Activated CD4-positive, CD25-positive, alpha-beta regulatory T cell treated with anti-CD3 and anti-CD28 coated beads, Interleukin-2, amount 50 U/mL, for 16 hours (primary cell): Measurements from ENCODE around the gene PHIP.

ENCODE experiments used
- DNase-seq: peaks from one replicate; pipeline ENCODE4 v3.0.0-alpha.2; 2020; ENCODE audit warnings: low read depth, low spot score

Gene PHIP

DNA sequence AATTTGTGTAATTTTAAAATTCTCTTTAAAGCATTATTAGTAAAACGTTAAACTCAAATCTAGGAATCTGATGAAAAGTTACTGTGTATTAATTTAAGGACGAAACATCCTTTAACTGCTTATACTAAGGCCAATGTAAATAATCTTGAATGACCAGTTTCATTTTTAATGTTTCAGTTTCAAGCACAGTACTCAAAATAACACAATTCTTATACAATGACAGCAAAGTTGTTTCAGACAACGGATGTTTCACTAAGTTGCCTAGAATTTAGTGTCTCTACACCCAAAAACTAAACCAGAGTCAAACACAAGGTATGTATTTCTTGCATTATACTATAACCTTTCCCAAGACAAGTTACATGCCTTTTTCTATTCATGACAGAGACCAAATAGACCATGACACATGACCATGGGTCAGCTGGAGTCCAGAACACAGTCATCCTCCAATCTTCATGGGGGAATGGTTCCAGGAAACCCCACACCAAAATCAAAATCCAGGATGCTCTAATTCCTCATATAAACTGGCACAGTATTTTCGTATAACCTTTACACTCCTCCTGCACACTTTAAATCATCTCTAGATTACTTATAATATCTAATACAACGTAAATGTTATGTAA is 7.7 kb downstream of the PHIP start:
- DNase-seq: no peak

DNA sequence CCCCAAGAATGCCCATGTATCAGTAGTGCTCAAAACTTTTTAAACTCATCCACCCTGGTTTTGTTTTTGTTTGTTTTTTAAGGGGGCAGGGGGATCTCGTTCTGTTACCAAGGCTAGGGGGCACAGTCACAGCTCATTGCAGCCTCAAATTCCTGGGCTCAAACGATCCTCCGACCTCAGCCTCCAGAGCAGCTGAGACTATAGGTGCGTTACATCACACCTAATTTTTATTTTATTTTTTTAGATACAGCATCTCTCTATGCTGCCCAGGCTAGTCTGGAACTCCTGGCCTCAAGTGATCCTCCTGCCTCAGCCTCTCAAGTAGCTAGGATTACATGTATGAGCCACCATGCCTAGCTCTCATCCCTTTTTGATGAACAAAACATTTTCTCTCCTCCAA is 11.2 kb downstream of the PHIP start:
- DNase-seq: no peak

DNA sequence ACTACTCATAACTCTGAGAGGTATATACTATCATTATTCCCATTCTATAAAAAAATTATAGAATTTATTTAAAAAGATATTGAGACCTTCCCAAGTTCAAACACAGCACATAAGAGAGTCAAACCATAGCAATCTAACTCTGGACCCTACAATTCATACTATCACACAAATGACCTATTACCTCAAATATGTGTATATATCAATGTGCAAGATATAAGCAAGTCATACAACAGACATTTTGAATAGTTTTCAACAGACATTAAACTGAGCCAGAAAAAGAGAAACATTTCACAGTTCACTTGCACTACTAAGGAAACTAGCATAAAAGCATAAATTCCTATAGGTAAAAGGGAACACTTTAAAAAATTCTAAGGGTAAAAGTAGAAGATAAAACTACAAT is 11.7 kb downstream of the PHIP start:
- DNase-seq: no peak

DNA sequence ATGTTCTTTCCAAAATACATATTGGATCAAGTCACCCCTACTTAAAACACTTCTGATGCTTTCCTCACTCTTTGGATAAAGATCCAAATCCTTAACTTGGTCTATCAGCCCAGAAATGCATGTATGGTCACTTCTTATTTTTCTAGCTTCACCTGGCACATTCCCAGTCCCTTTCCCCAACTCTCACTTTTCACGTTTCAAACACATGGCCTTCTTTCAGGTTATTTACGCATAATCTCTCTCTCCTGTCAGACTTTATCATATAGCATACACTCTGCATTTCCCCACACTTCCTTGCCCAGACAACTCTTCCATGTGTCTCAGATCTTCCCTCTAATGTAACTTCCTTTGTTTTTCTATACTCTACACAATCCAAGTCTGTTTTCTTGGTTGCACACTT is 12.8 kb downstream of the PHIP start:
- no peak for DNase-seq

DNA sequence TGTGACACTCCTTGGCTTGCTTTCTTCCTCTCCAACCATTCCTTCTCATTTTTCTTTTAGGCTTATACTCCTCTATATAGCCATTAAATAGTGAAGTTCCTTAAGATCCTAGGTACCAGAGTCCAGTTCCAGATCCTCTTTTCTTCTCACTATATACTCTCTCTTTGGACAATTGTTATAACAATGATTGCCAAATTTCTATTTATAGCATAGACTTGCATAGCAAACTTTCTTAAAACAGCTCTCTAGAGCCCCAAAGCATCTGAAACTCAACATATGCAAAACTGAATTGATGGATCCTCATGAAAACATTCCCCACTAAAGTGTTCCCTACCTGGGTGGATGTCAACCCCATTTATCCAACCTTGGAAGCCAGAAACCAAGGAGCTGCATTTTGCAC is 13.4 kb downstream of the PHIP start:
- DNase-seq: no peak

DNA sequence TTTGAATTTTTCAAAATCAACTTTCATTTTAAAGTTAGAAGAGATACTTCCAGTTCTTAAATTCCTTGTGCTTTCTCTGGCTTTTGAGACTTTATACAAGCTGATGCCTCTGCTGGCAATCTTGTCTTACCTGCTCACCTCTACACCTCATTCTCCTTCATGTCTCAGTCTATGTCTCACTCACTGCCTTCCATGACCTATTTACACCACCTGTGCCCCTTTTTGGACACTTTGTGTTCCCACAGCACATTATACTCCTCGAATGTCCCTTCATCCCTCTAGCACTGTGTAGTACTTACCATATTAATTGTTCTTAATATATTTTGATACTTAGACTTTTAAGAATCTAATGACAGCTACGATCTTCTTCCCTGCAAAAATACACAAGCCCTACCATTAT is 15.3 kb downstream of the PHIP start:
- no peak for DNase-seq

DNA sequence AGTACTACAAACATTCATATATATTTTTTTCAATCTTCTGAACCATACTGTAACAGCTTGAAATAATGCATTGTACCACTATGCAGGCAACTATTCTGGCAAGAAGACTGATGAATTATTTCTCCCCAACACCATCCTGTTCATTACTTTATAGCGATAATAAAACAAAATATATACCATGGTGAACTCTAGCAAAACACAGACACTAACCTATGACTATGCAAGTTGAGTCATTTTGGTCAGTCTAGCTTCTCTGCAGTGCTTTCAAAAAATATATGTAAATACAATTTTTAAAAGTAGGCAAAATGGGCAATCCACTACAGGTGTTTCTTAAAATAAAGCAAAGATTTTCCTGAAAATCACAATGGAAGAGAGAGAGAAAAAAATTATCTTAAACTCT is 20.3 kb downstream of the PHIP start:
- no peak for DNase-seq

DNA sequence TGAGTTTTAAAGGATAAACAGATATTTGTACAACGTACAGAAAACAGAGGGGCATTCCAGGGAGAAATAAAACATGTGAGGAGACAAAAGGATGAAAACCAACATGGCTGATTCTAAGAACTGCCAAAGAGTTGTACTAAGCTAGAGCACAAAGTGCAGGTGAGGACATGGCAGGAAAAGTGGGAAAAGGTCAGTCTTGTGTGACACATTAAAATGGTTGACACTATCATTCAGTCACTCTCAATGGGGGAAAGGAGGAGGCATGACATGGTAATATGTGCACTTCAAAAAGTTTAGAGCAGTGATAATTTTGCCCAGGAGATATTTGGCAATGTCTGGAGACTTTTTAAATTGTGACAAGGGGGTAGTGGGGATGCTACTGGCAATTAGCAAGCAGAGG is 21.8 kb downstream of the PHIP start:
- no peak for DNase-seq

DNA sequence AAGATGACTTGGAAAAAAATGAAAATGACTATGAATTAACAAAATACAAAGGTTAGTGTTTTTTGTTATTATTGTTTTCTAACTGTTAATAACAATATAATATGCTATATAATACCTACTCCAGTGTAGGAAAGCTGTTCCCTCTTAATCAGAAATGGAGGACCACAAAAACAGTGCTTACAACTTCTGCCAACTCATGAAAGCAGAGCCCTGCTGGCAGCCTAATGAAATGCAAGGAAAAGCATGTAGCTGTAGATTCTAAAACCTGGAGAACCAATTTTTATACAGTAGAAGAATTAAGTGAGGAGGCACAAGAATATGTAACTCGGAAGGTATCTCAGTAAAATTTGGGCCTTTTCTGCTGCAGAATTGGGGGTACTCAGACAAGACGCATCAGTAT is 29.4 kb downstream of the PHIP start:
- DNase-seq: no peak

DNA sequence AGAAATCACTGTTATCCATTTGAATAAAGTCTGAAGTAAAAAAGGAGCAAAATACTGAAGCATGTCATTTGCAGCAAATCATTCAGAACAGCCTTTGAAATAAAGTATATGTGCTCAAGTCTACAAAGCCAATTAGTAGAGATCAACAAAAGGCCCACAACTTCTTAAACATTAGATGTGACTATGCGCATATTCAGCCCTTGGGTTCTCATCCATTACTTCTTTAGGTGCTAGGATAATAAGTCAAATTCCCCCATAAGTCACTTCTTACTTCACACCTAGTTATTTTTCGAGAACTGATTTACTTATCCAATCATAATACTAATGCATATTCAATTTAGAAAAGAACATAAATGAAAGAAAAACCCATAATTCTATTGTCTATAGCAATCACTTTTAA is 31.0 kb downstream of the PHIP start:
- no peak for DNase-seq

DNA sequence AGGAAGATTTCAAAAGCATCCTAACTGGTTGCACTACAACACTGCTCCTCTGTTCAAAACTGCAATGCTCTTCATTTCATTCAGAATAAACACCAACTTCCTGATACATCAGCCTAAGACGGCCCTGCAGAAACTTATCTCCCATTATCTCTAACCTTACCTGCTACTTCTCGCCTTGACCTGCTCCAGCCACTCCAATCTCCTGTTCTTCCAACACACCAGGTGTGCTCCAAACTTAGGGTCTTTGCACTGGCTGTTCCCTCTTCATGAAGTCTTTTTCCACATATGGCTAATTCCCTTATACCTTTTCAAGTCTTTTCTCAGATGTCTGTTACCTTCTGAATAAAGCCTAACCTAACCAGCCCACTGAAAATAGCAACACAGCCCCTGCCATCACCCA is 32.1 kb downstream of the PHIP start:
- no peak for DNase-seq

DNA sequence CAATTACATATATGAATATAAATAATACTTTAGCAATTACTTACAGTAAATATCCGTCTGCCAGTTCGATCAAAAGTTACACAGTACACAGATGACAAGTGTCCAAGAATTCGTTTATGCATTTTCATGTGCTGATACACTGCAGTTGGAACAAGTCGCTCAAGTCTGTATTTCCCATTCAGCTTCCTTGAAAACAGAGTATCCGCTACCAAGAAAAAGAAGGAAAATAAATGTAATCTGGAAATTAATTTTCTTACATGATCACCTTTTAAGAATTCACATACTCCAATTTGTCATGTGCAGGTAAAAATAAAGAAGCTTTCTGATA is 35.3 kb downstream of the PHIP start:
- no peak for DNase-seq

DNA sequence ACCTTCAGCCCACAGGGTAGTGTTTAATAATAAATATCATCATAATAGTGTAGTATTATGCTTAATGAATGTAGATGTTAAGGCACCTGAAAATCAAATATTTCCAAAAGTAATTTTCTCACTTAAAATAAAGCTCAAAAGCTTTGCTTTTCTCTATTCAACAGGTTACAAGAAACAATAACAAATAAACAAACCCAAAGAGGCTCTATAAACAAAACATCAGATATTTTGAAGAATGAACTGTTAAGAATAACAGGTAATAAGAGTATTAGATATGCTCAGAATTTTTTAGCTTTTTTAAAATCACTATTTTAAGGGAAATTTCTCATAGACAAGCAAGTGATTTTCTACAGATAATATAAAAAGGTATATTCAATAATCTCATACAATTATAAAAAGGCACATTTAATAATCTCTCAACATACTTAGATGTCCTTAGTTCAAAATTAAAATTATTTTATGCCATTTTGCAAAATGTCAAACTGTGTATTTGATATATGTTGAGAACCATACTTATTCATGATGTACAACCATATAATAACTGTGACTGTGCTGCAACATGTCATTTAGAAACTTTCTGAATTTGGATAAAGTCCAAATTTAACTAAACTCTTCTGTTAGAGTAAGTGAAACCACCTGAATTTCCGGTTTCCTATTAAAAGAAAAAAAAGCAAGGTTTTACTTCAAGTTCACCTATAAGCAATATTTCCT is 35.8 kb downstream of the PHIP start:
- DNase-seq: no peak

DNA sequence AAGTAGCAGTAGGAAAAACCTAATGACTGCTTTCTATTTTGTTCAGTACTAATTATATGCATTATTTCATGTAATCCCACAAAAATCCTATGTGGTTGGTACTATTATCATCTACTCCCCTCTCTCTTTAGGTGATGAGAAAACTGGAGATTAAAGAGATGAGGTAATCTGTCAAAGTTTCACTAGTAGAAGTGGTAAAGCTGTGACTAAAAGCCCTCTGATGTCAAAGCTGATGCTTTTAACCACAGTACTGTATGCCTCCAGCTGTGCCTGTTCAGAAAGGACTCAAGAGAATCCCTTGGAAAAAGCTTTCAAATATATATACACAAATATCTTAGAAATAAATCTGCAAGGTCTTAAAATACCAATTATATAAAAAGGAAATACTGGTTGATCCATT is 38.0 kb downstream of the PHIP start:
- no peak for DNase-seq

DNA sequence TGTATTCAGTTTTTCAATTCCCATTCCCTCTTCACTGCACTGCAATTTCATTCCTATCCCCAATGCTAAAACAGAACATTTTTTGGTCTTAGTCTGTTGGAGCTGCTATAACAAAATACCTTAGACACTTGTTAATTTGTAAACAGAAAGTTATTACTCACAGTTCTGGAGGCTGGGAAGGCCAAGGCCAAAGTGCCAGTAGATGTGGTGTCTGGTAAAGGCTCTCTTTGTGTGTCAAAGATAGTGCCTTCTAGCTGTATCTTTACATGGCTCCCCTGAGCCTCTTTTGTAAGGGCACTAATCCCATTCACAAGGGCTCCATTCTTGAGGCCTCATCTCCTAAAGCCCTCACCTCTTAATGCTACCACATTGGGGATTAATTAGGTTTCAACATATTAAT is 40.0 kb downstream of the PHIP start:
- DNase-seq: no peak

DNA sequence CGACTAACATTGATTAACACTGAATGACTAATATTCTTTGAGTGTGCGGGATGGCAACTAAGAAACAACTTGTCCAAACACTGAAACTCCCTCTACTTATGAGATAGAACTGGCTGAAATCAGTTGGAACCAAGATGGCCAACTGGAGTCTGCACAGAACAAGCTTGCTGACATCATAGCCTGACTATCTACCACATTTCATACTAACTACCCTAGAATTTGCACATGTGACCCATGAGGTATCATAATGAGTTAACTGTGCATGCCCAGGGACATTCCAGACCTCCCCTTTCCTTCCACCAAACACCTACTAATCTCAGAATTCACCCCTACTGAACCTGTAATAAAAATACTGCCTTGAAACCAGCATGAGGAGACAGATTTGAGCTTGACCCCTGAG is 43.2 kb downstream of the PHIP start:
- no peak for DNase-seq

DNA sequence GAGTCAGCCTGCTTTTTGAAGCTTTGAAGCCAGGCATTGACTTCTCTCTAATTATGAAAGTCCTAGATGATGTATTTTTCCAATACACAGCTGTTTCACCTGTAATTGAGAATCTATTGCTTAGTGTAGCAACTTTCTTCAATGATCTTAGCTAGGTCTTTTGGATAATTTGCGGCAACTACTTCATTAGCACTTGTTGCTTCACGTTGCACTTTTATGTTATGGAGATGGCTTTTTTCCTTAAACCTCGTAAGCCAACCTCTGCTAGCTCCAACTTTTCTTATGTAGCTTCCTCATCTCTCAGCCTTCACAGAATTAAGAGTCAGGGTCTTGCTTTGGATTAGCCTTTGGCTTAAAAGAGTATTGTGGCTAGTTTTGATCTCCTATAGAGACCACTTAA is 44.8 kb downstream of the PHIP start:
- no peak for DNase-seq

DNA sequence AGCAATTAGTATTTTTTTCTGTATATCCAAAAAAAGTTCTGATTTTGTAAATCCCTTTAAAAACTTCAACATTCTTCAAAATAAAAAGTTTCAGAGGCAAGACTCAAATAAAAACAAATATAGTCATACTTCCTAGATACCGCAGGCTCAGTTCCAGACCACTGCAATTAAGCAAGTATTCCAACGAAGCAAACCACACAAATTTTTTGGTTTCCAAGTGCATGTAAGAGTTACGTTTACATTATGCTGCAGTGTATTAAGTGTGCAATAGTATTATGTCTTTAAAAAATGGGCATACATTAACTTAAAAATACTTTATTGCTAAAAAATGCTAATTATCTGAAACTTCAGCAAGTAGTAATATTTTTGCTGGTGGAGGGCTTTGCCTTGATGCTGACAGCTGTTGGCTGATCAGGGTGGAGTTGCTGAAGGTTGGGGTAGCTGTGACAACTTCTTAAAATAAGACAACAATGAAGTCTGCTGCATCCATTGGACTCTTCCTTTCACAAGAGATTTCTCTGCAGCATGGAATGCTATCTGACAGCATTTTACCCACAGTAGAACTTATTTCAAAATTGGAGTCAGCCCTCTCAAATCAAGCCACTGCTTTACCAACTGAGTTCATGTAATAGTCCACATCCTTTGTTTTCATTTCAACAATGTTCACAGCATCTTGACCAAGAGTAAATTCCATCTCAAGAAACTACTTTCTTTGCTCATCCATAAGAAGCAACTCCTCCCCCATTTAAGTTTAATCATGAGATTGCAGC is 46.0 kb downstream of the PHIP start:
- DNase-seq: no peak

DNA sequence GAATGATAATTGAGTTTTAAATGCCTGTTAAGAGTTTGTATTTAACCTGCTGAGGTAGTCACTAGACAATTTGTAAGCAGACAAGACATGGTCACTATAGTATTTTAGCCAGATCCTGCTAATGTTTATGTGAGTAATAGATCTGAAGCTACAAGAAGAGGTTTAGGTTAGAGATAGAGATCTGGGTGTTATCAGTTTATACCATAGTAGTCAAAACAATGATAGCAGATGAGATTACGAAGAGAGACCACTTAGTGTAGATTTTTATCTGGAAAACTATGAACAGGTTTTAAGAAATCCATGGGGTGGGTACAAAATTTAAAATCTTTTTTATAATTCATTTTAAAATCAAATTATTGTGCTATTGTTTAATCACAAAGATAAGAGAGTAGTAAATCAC is 47.5 kb downstream of the PHIP start:
- DNase-seq: no peak

DNA sequence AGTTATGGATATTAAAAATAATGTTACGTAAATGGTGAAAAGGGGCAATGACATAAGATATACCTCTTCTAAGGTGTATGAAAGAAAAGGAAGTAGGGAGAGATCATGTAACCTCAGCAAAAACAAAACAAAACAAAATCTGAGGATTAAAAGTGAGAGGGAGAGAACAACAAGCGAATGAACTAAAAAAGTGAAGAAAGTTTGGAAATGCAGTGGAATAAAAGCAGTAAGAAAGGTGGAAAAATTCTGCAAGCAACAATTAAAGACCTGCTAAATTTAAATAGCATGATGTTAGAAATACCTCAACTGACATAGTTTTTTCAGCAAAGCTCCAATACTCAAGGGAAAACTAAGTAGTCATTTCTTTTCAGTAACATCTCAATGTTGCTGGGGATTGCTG is 48.0 kb downstream of the PHIP start:
- no peak for DNase-seq

DNA sequence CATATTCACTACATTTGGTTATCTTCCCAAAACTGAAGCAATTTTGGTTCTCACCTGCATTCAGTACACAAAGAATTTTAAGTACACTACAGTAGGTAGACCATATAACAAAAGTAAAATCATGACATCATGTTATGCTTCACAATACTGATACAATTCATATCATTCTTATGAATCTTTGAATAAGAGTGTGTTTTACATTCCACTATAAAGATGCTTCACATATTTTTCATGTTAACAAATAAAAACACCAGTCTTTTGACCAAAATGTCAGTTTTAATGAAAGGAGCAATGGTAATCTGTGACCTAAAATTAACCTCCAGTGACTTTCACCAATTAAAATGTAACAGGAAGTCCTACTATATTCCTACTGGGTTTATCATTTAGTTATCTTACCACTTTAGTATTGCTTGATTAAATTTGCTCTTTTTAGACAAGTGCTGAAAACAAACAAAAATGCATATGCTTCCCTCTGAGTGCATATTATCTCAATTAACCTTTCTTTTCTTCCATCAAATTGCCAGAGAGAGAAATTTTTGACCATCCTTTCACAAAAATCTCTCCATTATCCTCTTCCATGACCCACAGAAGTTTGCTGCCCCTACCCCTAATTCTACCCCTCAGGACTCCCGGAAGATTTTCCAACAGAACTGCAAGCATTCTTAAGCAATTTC is 49.3 kb downstream of the PHIP start:
- DNase-seq: no peak

DNA sequence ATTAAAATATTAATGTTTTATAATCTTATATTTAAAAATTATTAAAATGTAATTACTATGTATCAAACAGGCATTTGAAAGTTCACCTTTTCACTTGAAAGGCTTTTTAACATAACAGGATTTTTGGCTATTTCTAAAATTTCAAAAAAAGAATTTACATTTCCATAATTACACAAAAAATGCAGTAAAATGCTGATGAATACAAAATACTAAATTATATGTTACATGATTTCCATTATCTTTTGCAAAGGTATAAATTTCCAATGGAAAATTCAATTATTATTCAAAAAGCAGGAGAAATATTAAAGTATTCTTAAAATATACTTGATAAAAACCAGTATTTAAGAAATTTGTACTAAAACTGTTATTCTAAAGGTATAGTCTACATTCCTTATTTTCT is 66.1 kb downstream of the PHIP start:
- DNase-seq: no peak

DNA sequence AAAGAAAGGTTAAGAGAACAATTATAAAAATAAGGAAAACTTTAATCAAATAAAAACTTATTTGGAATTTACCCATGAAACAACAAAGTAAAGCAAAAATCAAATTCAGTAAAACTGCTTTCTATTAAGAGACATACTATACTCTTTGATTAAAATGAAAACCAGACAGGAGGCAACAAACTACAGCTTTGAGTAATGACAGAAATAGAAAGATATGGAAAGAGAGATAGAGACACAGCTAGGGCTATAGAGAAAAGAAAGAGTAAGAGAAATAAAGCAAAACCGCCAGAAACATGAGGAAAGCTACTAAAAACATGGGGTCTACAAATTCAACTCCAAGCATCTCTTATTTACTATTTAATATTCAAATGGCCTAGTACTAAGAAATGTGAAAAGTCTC is 67.6 kb downstream of the PHIP start:
- DNase-seq: no peak
